Measurements from ENCODE around the gene SP6. TPM values are rescaled to one million over a fixed set of nuclear protein-coding genes. Genes with fewer than 3 reads are reported as not detected.
A peak's percentile ranks its signal among the peaks of the same experiment; 100 is the strongest.

The SP6 gene
- total RNA-seq (2014; rRNA removed; shearing (Covaris generic)): not detected in 2 replicates

- peak; percentile 52 for DNase-seq (ENCODE audit: low read depth)
Measured at GRCh38 chr17:47850692-47851573, at the start of gene SP6. Gene SP6 (minus strand): TSS chr17:47851163. CDS start chr17:47848429, 2,734 bp downstream.

GRCh38 chr17:47899643-47900042 is 48.7 kb upstream of the SP6 start:
- DNase-seq (ENCODE audit: low read depth): no peak

- no peak for DNase-seq (ENCODE audit: low read depth)
Measured at GRCh38 chr17:47898241-47898640, 47.3 kb upstream of the SP6 start.

GRCh38 chr17:47897561-47897960 is 46.6 kb upstream of the SP6 start:
- no peak for DNase-seq (ENCODE audit: low read depth)

- DNase-seq (ENCODE audit: low read depth): no peak
Measured at GRCh38 chr17:47896672-47897490, 45.9 kb upstream of the SP6 start.

DNA sequence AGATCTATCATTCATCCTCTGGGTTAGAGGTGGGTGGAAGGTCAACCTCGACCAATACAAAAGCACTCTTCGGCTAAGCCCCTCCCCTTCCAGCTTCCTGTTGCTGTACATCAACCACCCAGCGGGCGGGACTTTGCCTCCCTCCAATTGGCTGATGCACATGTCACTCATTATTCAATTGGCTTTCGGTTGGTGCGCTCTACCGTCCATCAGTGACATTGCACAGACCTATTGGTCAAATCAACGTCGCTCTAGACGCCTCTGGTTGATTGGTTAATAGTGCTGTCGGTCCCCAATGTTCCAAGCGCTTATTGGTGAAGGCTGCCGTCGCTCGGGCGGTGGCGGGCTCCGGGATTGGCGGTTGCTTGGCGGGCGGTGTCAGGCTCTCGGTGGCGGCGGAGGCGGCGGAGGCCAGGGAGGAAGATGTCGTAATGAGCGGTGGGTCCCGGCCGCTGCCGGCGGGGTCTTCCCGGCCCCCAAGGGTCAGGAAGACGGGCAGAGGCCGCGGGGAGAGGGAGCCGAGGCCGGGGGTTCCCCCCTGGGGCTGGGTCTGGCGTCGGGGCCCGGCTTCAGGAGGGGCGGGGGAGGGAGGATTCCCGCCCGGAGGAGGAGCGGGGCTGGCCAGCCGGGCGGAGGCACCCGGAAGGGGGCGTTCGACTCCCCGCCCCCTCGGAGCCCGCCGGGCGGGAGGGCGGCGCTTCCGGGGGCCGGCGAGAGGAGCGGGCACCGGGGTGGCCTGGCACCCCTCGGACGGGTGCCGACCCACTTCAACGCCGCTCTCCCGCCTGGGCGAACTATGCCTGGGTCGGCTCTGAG is 45.1 kb upstream of the SP6 start, which contains the start of gene SP2:
SP2 (plus strand) TSS at position 381 of the 816 bp plus-strand sequence; CDS start at position 432, 51 bp downstream.
- peak; percentile 100 for DNase-seq (ENCODE audit: low read depth)

GRCh38 chr17:47895347-47895855 is 44.4 kb upstream of the SP6 start:
- peak; percentile 18 for DNase-seq (ENCODE audit: low read depth)

- DNase-seq (ENCODE audit: low read depth): no peak
Measured at GRCh38 chr17:47894498-47895346, 43.8 kb upstream of the SP6 start.

DNA sequence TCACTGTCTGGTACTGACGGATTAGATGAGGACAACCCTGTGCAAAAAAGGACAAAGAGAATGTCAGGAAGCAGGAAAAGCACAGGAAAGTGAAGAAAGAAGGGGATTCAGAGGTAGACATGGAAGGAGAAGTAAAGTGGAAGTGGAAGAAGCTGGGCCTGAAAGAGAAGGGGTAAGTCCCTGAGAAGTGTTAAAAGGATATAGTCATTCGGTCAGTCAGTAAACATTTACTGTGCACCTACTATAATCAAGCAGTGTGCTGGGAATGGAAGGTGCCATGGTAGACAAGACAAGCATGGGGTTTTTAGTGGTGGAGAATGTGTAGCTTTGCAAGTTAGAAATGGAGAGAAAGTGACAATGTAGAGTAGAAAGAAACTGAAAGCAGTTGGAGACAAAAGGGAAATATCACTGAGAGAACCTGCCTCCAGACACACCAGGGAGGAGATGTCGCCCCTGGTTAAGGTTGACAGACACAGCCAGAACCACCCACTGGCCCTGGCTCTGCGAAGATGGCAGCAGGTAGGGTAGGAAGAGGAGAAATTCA is 40.7 kb upstream of the SP6 start:
- DNase-seq (ENCODE audit: low read depth): no peak

GRCh38 chr17:47889734-47890529 is 39.0 kb upstream of the SP6 start:
- DNase-seq (ENCODE audit: low read depth): peak; percentile 68

DNA sequence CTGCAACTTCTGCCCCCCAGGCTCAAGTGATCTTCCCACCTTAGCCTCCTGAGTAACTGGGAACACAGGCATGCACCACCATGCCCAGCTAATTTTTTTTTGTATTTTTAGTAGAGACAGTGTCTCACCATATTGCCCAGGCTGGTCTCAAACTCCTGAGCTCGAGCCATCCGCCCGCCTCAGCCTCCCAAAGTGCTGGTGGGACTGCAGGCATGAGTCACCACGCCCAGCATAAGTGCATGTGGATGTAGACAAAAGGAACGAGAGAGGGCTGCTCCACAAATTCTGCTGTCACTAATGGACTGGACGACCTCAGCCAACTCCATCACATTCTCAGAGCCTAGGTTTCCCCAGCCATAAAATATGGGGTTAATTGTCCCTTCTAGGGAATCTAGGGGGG is 37.3 kb upstream of the SP6 start:
- no peak for DNase-seq (ENCODE audit: low read depth)

DNA sequence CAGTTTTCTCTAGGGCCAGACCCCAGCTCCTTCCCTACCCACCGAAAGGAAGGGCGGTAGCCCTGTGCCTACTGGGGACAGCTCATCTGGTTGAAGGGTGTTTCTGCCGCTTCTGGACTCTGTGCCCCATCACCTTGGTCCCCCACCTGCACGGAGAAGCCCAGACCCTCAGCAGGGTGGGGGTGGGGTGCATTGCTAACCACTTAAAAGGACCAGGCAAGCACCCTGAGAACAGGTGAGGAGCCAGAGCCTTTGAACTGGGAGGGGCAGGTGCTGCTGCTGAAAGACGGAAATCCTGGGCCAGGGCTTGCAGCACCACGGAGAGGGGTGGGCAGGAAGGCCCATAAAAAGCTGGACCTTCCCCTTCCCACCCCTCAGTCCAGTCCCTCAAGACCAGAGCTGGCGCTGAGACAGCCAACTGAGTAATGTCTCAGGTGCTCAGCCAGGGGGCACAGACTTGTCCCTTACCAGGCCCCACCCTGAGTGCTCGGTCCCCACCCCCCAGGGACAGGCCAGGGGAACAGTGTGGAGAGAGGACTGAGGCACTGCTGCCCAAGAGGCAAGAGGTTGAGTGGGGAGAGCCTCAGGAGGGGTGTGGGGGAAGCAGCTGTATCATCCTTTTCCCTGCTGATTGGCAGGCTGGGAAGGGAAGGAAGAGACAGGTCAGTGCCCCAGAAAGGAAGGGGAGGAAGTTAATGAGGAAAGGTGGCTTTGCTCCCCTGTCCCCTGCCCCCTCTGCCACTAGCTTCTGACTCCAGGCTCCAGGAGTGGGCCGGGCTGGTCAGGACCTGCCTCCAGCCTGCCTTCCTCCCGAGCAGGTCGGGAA is 34.2 kb upstream of the SP6 start:
- DNase-seq (ENCODE audit: low read depth): no peak

GRCh38 chr17:47884427-47884740 is 33.4 kb upstream of the SP6 start:
- no peak for DNase-seq (ENCODE audit: low read depth)

GRCh38 chr17:47883589-47884426 is 32.8 kb upstream of the SP6 start:
- no peak for DNase-seq (ENCODE audit: low read depth)

GRCh38 chr17:47882695-47883588 is 32.0 kb upstream of the SP6 start:
- no peak for DNase-seq (ENCODE audit: low read depth)

GRCh38 chr17:47882247-47882646 is 31.3 kb upstream of the SP6 start:
- DNase-seq (ENCODE audit: low read depth): peak; percentile 71

Measured in RPMI7951 (cell line).